ENCODE measurements around the gene GALNT2. TPM values are rescaled to one million over a fixed set of nuclear protein-coding genes. Genes with fewer than 3 reads are reported as not detected.

The GALNT2 gene
- total and polyA plus RNA-seq, 9 of the 15 experiments (the other 6 are each of a cell fraction or from before 2014, with no cell fraction given) = 1.6 to 106 (median 51.9) TPM

GRCh38 chr1:230138561-230139239, 71.7 kb downstream of the GALNT2 start (continued):
- TF ChIP-seq ILK (tag; IDR thresholded peaks at IDR 0.05; ENCODE audit: borderline replicate concordance, low read depth) (peak; percentile 90), SP1 (CRISPR knock-in tag; IDR thresholded peaks at IDR 0.05) (no peak), BRD9 (IDR thresholded peaks at IDR 0.05; ENCODE audit: low read depth, partially characterized antibody) (no peak), XRCC4 (IDR thresholded peaks at IDR 0.05; ENCODE audit: extremely low read depth, insufficient read depth, insufficient read length) (no peak), ESRRA (IDR thresholded peaks at IDR 0.05; ENCODE audit: borderline replicate concordance, low read depth) (no peak), CLOCK (CRISPR knock-in tag; IDR thresholded peaks at IDR 0.05; ENCODE audit: borderline replicate concordance) (peak; percentile 82; the same call in 1 of the 2 replicates), RB1 (IDR thresholded peaks at IDR 0.05; ENCODE audit: low read depth) (no peak), CEBPG (CRISPR knock-in tag; IDR thresholded peaks at IDR 0.05) (no peak), CEBPG (tag; conservative IDR thresholded peaks at IDR 0.05 in 1 of 2, IDR thresholded peaks at IDR 0.05 in 1 of 2) (no peak), RBM17 (IDR thresholded peaks at IDR 0.05; ENCODE audit: borderline replicate concordance, low read depth, low read length) (no peak), FOXP4 (CRISPR knock-in tag; IDR thresholded peaks at IDR 0.05; ENCODE audit: borderline replicate concordance) (no peak), ZNF217 (CRISPR knock-in tag; IDR thresholded peaks at IDR 0.05) (no peak), TAF1 (IDR thresholded peaks at IDR 0.05; ENCODE audit: control insufficient read depth, extremely low read depth, insufficient read depth, low read length, severe bottlenecking) (no peak), ZBTB2 (IDR thresholded peaks at IDR 0.05) (0 out of 2 replicates have a peak, but pooled peaks have one; percentile 39), BHLHE40 (IDR thresholded peaks at IDR 0.05; ENCODE audit: low read length) (no peak)
- TF ChIP-seq, protein P1, sequence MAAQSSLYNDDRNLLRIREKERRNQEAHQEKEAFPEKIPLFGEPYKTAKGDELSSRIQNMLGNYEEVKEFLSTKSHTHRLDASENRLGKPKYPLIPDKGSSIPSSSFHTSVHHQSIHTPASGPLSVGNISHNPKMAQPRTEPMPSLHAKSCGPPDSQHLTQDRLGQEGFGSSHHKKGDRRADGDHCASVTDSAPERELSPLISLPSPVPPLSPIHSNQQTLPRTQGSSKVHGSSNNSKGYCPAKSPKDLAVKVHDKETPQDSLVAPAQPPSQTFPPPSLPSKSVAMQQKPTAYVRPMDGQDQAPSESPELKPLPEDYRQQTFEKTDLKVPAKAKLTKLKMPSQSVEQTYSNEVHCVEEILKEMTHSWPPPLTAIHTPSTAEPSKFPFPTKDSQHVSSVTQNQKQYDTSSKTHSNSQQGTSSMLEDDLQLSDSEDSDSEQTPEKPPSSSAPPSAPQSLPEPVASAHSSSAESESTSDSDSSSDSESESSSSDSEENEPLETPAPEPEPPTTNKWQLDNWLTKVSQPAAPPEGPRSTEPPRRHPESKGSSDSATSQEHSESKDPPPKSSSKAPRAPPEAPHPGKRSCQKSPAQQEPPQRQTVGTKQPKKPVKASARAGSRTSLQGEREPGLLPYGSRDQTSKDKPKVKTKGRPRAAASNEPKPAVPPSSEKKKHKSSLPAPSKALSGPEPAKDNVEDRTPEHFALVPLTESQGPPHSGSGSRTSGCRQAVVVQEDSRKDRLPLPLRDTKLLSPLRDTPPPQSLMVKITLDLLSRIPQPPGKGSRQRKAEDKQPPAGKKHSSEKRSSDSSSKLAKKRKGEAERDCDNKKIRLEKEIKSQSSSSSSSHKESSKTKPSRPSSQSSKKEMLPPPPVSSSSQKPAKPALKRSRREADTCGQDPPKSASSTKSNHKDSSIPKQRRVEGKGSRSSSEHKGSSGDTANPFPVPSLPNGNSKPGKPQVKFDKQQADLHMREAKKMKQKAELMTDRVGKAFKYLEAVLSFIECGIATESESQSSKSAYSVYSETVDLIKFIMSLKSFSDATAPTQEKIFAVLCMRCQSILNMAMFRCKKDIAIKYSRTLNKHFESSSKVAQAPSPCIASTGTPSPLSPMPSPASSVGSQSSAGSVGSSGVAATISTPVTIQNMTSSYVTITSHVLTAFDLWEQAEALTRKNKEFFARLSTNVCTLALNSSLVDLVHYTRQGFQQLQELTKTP (IDR thresholded peaks at IDR 0.05; ENCODE audit: low read depth in 1 of 2, partially characterized antibody in 2 of 2) = no peak

Data from K562 (cell line).